GM18511 (cell line): ENCODE measurements around the gene PER2.
"Not testable (repeated sequence)": the region's sequence is repeated elsewhere in the genome, so short reads cannot be mapped to it uniquely, and the experiment has no call there.

Source experiments
- ATAC-seq: cut with Tn5 transposase; IDR thresholded peaks from one replicate; pipeline ENCODE4 v1.9.1; 2021; ENCODE audit warnings: mild to moderate bottlenecking, moderate library complexity; ENCODE audit not compliant: unreplicated experiment

PER2 gene

GRCh38 chr2:238288650-238289573, 502 bp upstream of the PER2 start:
- ATAC-seq, result peak; percentile 90

- no peak for ATAC-seq
These were observed 1.2 kb downstream of the PER2 start for GRCh38 chr2:238286987-238287736.

- no peak for ATAC-seq
These were observed 1.9 kb downstream of the PER2 start for GRCh38 chr2:238286551-238286950.

GRCh38 chr2:238286095-238286494, 2.3 kb downstream of the PER2 start:
- no peak for ATAC-seq

GRCh38 chr2:238285653-238286082, 2.7 kb downstream of the PER2 start:
- no peak for ATAC-seq

- no peak for ATAC-seq
These were observed 3.5 kb downstream of the PER2 start for GRCh38 chr2:238284802-238285515.

- no peak for ATAC-seq
These were observed 5.3 kb downstream of the PER2 start for GRCh38 chr2:238282861-238283738.

- ATAC-seq, result no peak
These were observed 6.5 kb downstream of the PER2 start for GRCh38 chr2:238281826-238282480.

GRCh38 chr2:238280083-238280825, 8.2 kb downstream of the PER2 start:
- ATAC-seq, result no peak

GRCh38 chr2:238279324-238279682, 9.1 kb downstream of the PER2 start:
- no peak for ATAC-seq

GRCh38 chr2:238278626-238279323, 9.6 kb downstream of the PER2 start:
- ATAC-seq, result no peak

GRCh38 chr2:238277695-238278094, 10.7 kb downstream of the PER2 start:
- no peak for ATAC-seq

GRCh38 chr2:238274152-238274865, 14.1 kb downstream of the PER2 start:
- ATAC-seq, result no peak

GRCh38 chr2:238273433-238273832, 15.0 kb downstream of the PER2 start:
- not testable (repeated sequence) for ATAC-seq

GRCh38 chr2:238272156-238272555, 16.3 kb downstream of the PER2 start:
- ATAC-seq, result no peak

GRCh38 chr2:238271686-238272085, 16.7 kb downstream of the PER2 start:
- not testable (repeated sequence) for ATAC-seq

- no peak for ATAC-seq
These were observed 17.3 kb downstream of the PER2 start for GRCh38 chr2:238271061-238271554.

- ATAC-seq, result no peak
These were observed 17.8 kb downstream of the PER2 start for GRCh38 chr2:238270606-238271005.
